Spleen (tissue), 11 donors: ENCODE measurements around the gene PICK1. TPM values are rescaled to one million over a fixed set of nuclear protein-coding genes. Genes with fewer than 3 reads are reported as not detected.
A peak's percentile ranks its signal among the peaks of the same experiment; 100 is the strongest.
"Not testable (repeated sequence)": the region's sequence is repeated elsewhere in the genome, so short reads cannot be mapped to it uniquely, and the experiment has no call there.

Experiments
- DNase-seq: peaks from one replicate; pipeline ENCODE4 v3.0.0-alpha.2; 2020
- H3K27ac ChIP-seq, 8 donors: fragments of 200-600 bp; sonication (generic) in 7 of 8; 1 replicate in 4 of 8; 2 replicates in 4 of 8; pipeline versions ENCODE4 v1.5.0 to v1.8.0; 2016 to 2021; ENCODE audit warnings: inconsistent platforms in 4 of 8, mild to moderate bottlenecking in 4 of 8, moderate library complexity in 1 of 8
- H3K27me3 ChIP-seq, 7 donors: fragments of 200-600 bp; sonication (generic) in 6 of 7; replicated peaks in 1 of 7; 1 replicate in 4 of 7; 2 replicates in 3 of 7; pipeline versions ENCODE4 v1.5.0 to v1.8.0; 2016 to 2021; ENCODE audit warnings: inconsistent platforms in 3 of 7, mild to moderate bottlenecking in 1 of 7
- H3K36me3 ChIP-seq, 6 donors: fragments of 200-600 bp; sonication (generic) in 5 of 6; 1 replicate in 4 of 6; 2 replicates in 2 of 6; pipeline versions ENCODE4 v1.5.0 to v1.8.0; 2016 to 2021; ENCODE audit warnings: inconsistent platforms in 2 of 6
- H3K4me1 ChIP-seq, 6 donors: fragments of 200-600 bp; sonication (generic) in 5 of 6; 1 replicate in 3 of 6; 2 replicates in 3 of 6; pipeline versions ENCODE4 v1.5.0 to v1.8.0; 2016 to 2021; ENCODE audit warnings: inconsistent platforms in 3 of 6
- H3K4me3 ChIP-seq, 8 donors: fragments of 200-600 bp; sonication (generic) in 7 of 8; 1 replicate in 4 of 8; 2 replicates in 4 of 8; pipeline versions ENCODE4 v1.5.0 to v1.8.0; 2016 to 2021; ENCODE audit warnings: inconsistent platforms in 4 of 8, mild to moderate bottlenecking in 4 of 8, moderate library complexity in 2 of 8
- H3K9me3 ChIP-seq, 8 donors: fragments of 200-600 bp; sonication (generic) in 7 of 8; 1 replicate in 4 of 8; 2 replicates in 4 of 8; pipeline versions ENCODE4 v1.5.0 to v1.8.0; 2016 to 2021; ENCODE audit warnings: inconsistent platforms in 4 of 8
- CTCF ChIP-seq, 11 experiments: fragments of 200-600 bp in 7 of 11; fragments of 450-650 bp in 4 of 11; sonication (generic) in 4 of 11; IDR thresholded peaks in 8 of 11; conservative IDR thresholded peaks in 3 of 11; 1 replicate in 7 of 11; 2 replicates in 4 of 11; pipeline versions ENCODE4 v1.4.0 to v1.8.0; 2016 to 2021; ENCODE audit warnings: antibody characterized with exemption in 11 of 11, inconsistent platforms in 4 of 11, mild to moderate bottlenecking in 1 of 11
- POLR2A ChIP-seq, 3 donors: fragments of 450-650 bp; IDR thresholded peaks; one replicate each; pipeline ENCODE4 v1.5.1; 2017; ENCODE audit warnings: antibody characterized with exemption in 3 of 3, mild to moderate bottlenecking in 1 of 3
- POLR2AphosphoS5 ChIP-seq, 3 donors: sonication (generic); formaldehyde crosslinking; IDR thresholded peaks; one replicate each; pipeline ENCODE4 v1.5.1; 2017; ENCODE audit warnings: antibody characterized with exemption in 3 of 3
- WGBS, 5 donors: extraction: QIAGEN DNeasy Blood & Tissue Kit in 3 of 5; methylation state at CpG; one replicate each; pipeline versions ENCODE4 v1.1.5 to v1.1.7; 2013 to 2018; 5-methylcytosine and 5-hydroxymethylcytosine counted together
- intact Hi-C: fragments of 100-400 bp; cut with DNase I; formaldehyde crosslinking; loops from one replicate; pipeline ENCODE4 v1.15.0; 2023; ENCODE audit warnings: low total_unique reads
- polyA plus RNA-seq, 3 donors: library from polyadenylated mRNA; stranded (reverse); fragments of 200-250 nt; gene quantifications; one replicate each; pipeline ENCODE4 v1.2.1, GENCODE V29; 2013
- total RNA-seq, 7 donors: library from RNA; depleted of rRNA in 3 of 7; stranded (reverse); fragments of >200 nt in 3 of 7; fragmentation: NEBNext Ultra II Directional in 4 of 7; extraction: Animal tissue kit (Norgen Biotek cat#: 25700) in 4 of 7; gene quantifications; one replicate each; pipeline versions ENCODE4 v1.1.0 to v1.2.1, GENCODE V29; 2016 to 2021
- donor health status: healthy with polysubstance abuse.
- donor health status: DM: no; HTN: no; CAD: no; lungs with moderate emphysema.
- donor health status: DM: no; HTN: no; CAD: no.
- donor health status: Bipolar disorder and iron deficiency.
- donor health status: healthy.
- donor health status: DM: no; HTN: no; CAD: no.
- donor health status: DM: yes; HTN: yes; CAD: no.

The PICK1 gene
- total and polyA plus RNA-seq, 10 donors: 14.9 to 34.2 (median 28.4) TPM

DNA sequence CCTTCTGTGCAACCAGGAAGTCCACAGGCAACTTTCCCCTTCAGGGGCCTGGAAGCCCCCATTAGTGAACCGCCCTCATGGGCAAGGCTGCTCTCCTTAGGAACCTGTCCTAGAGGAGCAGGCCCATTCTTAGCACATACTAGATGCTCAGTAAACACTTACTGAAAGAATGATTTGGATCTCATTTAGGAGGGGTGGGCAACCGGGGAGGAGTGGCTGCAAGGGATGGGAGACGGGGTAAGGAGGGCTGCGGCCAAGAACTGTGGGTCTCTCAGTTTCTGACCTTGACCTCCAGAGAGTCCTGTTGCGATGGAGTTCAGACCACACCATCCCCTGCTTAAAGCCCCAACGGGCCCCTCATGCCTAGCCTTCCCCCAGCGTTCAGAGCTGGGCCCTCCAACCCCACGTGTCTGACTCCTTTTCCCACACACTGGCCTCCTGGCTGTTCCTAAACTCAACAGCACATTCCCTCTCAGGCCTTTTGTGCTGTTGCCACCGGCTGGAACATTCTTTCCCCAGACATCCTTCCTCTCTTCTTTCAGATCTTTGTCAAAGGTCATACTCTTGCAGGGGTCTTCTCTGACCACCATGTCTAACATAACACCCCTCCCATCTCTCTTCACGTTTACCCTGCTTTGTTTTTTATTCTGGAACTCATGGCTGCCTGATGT, 20.7 kb upstream of the PICK1 start:
- Histone ChIP-seq H3K9me3 (no peaks in the 10 kb centered on the region), H3K4me3 (no peak overlapping the region), H3K27ac (no peak overlapping the region), H3K27me3 (peaks cover 0 to 10% (median 0%) of the 10 kb centered on the region in 7 donors), H3K36me3 (no peaks in the 10 kb centered on the region), H3K4me1 (peaks cover 0 to 28% (median 11%) of the 10 kb centered on the region in 6 donors)
- no peak for DNase-seq
- TF ChIP-seq CTCF (IDR thresholded peaks at IDR 0.05 in 8 of 11, conservative IDR thresholded peaks at IDR 0.05 in 3 of 11) (no peak), POLR2A (IDR thresholded peaks at IDR 0.05) (no peak), POLR2AphosphoS5 (IDR thresholded peaks at IDR 0.05) (no peak)
- intact Hi-C loops: no loop called here
- 74 to 84% (median 81%) methylated on average over 10 of the region's 10 CpGs for WGBS, 5 donors

- H3K27me3 ChIP-seq, H3K36me3 ChIP-seq, intact Hi-C loops, H3K9me3 ChIP-seq, H3K27ac ChIP-seq, H3K4me3 ChIP-seq, DNase-seq: not testable (repeated sequence)
- WGBS, 5 donors: 80 to 88% (median 87%) methylated on average over 13 of the region's 13 CpGs
- peaks cover 0 to 38% (median 13%) of the 10 kb centered on the region in 6 donors for H3K4me1 ChIP-seq
Measured at GRCh38 chr22:38037367-38038150, 19.6 kb upstream of the PICK1 start.

DNA sequence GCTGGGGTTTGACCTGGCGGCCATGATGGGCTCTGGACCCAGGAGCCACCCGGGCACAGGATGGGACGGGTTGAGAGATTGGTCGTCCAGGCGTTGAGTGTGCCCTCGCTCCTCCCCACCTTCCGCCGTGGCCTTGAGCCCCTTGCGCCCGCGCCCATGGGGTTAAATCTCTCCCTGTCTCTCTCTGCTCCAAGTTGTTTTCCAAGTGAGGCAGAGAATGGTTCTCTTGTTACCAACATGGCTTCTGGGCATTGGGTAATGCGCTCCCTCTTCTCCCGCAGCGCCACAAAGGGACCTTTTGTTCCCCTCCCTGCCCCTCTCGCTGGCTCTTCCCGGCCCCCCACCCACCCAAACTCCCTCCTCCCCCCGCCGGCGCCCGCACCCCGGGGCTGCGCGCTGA, 18.8 kb upstream of the PICK1 start:
- TF ChIP-seq POLR2AphosphoS5 (IDR thresholded peaks at IDR 0.05): no peak
- TF ChIP-seq CTCF (IDR thresholded peaks at IDR 0.05 in 8 of 11, conservative IDR thresholded peaks at IDR 0.05 in 3 of 11): no peak
- no peak for TF ChIP-seq POLR2A (IDR thresholded peaks at IDR 0.05)
- DNase-seq: no peak
- H3K27ac ChIP-seq: no peak overlapping the region
- peaks cover 0 to 10% (median 0%) of the 10 kb centered on the region in 7 donors for H3K27me3 ChIP-seq
- 92 to 98% (median 95%) methylated on average over 14 to 23 of the region's 23 CpGs for WGBS, 5 donors
- no peak overlapping the region for H3K4me3 ChIP-seq
- intact Hi-C loops: no loop called here
- H3K4me1 ChIP-seq: peaks cover 0 to 35% (median 12%) of the 10 kb centered on the region in 6 donors
- H3K9me3 ChIP-seq: no peaks in the 10 kb centered on the region
- H3K36me3 ChIP-seq: no peaks in the 10 kb centered on the region

- intact Hi-C loops: no loop called here
- H3K4me3 ChIP-seq: no peak overlapping the region
- peaks cover 0 to 10% (median 0%) of the 10 kb centered on the region in 7 donors for H3K27me3 ChIP-seq
- 80 to 88% (median 86%) methylated on average over 26 to 46 of the region's 46 CpGs for WGBS, 5 donors
- peaks cover 0 to 28% (median 6%) of the 10 kb centered on the region in 6 donors for H3K4me1 ChIP-seq
- TF ChIP-seq POLR2AphosphoS5 (IDR thresholded peaks at IDR 0.05): no peak
- TF ChIP-seq POLR2A (IDR thresholded peaks at IDR 0.05): no peak
- TF ChIP-seq CTCF (IDR thresholded peaks at IDR 0.05 in 8 of 11, conservative IDR thresholded peaks at IDR 0.05 in 3 of 11): no peak
- no peaks in the 10 kb centered on the region for H3K9me3 ChIP-seq
- H3K27ac ChIP-seq: peak overlapping the region in 1 of 8 donors; percentile 33
- no peaks in the 10 kb centered on the region for H3K36me3 ChIP-seq
- DNase-seq: no peak
Measured at GRCh38 chr22:38038890-38039812, 18.1 kb upstream of the PICK1 start.
